Measurements from ENCODE around the gene DPYSL3.

Gene DPYSL3

GRCh38 chr5:147412561-147412960 is 97.3 kb downstream of the DPYSL3 start:
- H3K9ac ChIP-seq (ENCODE audit: low read length), result no peak overlapping the region
- H3K4me3 ChIP-seq (ENCODE audit: low read length), result no peak overlapping the region
- H3K36me3 ChIP-seq (replicated peaks; ENCODE audit: insufficient read depth, low read length), result no peaks in the 10 kb centered on the region
- no peaks in the 10 kb centered on the region for H3K4me1 ChIP-seq (ENCODE audit: low read length)
- H3K9me3 ChIP-seq (replicated peaks; ENCODE audit: insufficient read depth, low read length), result no peaks in the 10 kb centered on the region
- no peak for DNase-seq
- H3K4me2 ChIP-seq (ENCODE audit: low read depth, low read length), result no peak overlapping the region
- H3K27me3 ChIP-seq (replicated peaks; ENCODE audit: insufficient read depth, low read length), result no peaks in the 10 kb centered on the region
- TF ChIP-seq, protein P1, sequence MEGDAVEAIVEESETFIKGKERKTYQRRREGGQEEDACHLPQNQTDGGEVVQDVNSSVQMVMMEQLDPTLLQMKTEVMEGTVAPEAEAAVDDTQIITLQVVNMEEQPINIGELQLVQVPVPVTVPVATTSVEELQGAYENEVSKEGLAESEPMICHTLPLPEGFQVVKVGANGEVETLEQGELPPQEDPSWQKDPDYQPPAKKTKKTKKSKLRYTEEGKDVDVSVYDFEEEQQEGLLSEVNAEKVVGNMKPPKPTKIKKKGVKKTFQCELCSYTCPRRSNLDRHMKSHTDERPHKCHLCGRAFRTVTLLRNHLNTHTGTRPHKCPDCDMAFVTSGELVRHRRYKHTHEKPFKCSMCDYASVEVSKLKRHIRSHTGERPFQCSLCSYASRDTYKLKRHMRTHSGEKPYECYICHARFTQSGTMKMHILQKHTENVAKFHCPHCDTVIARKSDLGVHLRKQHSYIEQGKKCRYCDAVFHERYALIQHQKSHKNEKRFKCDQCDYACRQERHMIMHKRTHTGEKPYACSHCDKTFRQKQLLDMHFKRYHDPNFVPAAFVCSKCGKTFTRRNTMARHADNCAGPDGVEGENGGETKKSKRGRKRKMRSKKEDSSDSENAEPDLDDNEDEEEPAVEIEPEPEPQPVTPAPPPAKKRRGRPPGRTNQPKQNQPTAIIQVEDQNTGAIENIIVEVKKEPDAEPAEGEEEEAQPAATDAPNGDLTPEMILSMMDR (IDR thresholded peaks at IDR 0.05; ENCODE audit: low read length), result no peak
- H3F3A ChIP-seq (ENCODE audit: insufficient read depth, low read length), result no peaks in the 10 kb centered on the region
- H3K27ac ChIP-seq (ENCODE audit: low read length), result no peak overlapping the region
- H2AFZ ChIP-seq (ENCODE audit: low read length), result no peak overlapping the region
- no peaks in the 10 kb centered on the region for H3K79me2 ChIP-seq (ENCODE audit: low read length)
- no peaks in the 10 kb centered on the region for H3K9me2 ChIP-seq (replicated peaks; ENCODE audit: insufficient read depth, low read length)
- no peaks in the 10 kb centered on the region for H4K20me1 ChIP-seq (ENCODE audit: insufficient read depth, low read length)

DNA sequence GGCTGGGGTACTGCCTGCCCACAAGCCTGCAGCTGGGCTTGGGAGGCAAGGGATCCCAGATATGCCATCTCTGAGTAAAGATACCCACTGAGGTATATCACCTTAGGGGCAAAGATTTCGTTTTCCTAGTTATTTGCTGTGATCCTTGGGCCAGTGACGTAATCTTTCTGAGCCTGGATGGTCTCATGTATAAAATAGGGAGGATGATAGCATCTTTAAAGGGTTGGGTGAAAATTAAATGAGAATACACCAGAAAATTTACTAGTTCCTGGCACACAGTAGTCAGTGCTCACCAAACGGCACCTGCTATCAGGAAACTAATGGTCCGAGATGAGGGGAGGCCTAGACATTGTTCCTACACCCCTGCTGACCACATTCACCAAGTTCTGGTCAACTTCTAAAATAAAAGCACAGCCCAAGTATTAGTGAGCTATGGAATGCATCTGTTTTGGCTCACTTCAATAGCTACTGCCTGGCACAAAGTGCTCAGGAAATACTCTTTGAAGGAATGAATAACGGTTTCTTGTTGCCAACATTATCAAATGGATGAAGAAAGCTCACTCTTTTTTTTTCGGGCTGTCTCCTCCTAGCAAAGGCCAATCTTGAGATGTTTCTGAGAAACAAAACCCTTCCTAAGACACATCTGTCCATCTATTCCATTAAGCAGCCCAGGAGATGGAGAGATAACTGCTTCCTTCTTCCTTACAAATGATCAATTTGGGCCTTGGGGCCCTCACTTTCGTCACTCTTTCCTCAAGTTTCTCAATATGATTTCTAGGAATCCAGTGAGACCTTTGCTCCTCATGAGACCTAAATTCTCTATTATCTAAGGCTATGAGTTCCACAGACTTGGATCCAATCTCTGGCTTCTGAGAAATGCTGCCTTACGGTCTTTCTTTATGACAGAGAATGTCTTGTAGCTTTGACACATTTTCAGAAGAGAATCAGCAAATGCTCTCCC is 98.2 kb downstream of the DPYSL3 start:
- Histone ChIP-seq H3K9me3 (replicated peaks; ENCODE audit: insufficient read depth, low read length) (no peaks in the 10 kb centered on the region), H3K79me2 (ENCODE audit: low read length) (no peaks in the 10 kb centered on the region), H3K36me3 (replicated peaks; ENCODE audit: insufficient read depth, low read length) (no peaks in the 10 kb centered on the region), H2AFZ (ENCODE audit: low read length) (no peak overlapping the region), H3K9me2 (replicated peaks; ENCODE audit: insufficient read depth, low read length) (no peaks in the 10 kb centered on the region), H3K27ac (ENCODE audit: low read length) (no peak overlapping the region), H3K4me1 (ENCODE audit: low read length) (no peaks in the 10 kb centered on the region), H3K9ac (ENCODE audit: low read length) (no peak overlapping the region), H3F3A (ENCODE audit: insufficient read depth, low read length) (no peaks in the 10 kb centered on the region), H3K27me3 (replicated peaks; ENCODE audit: insufficient read depth, low read length) (no peaks in the 10 kb centered on the region), H3K4me2 (ENCODE audit: low read depth, low read length) (no peak overlapping the region), H3K4me3 (ENCODE audit: low read length) (no peak overlapping the region), H4K20me1 (ENCODE audit: insufficient read depth, low read length) (no peaks in the 10 kb centered on the region)
- TF ChIP-seq, protein P1 (IDR thresholded peaks at IDR 0.05; ENCODE audit: low read length), result no peak
- no peak for DNase-seq

- H3K36me3 ChIP-seq (replicated peaks; ENCODE audit: insufficient read depth, low read length), result no peaks in the 10 kb centered on the region
- H2AFZ ChIP-seq (ENCODE audit: low read length), result no peak overlapping the region
- no peaks in the 10 kb centered on the region for H3F3A ChIP-seq (ENCODE audit: insufficient read depth, low read length)
- H3K4me1 ChIP-seq (ENCODE audit: low read length), result no peaks in the 10 kb centered on the region
- no peak overlapping the region for H3K4me2 ChIP-seq (ENCODE audit: low read depth, low read length)
- H3K27me3 ChIP-seq (replicated peaks; ENCODE audit: insufficient read depth, low read length), result no peaks in the 10 kb centered on the region
- no peaks in the 10 kb centered on the region for H3K79me2 ChIP-seq (ENCODE audit: low read length)
- no peaks in the 10 kb centered on the region for H3K9me2 ChIP-seq (replicated peaks; ENCODE audit: insufficient read depth, low read length)
- H3K9me3 ChIP-seq (replicated peaks; ENCODE audit: insufficient read depth, low read length), result no peaks in the 10 kb centered on the region
- no peak overlapping the region for H3K27ac ChIP-seq (ENCODE audit: low read length)
- H3K9ac ChIP-seq (ENCODE audit: low read length), result no peak overlapping the region
- DNase-seq, result no peak
- TF ChIP-seq, protein P1 (IDR thresholded peaks at IDR 0.05; ENCODE audit: low read length), result no peak
- TF ChIP-seq EZH2phosphoT487 (IDR thresholded peaks at IDR 0.05; ENCODE audit: low read length) (no peak), EZH2 (optimal IDR thresholded peaks at IDR 0.05; ENCODE audit: low read depth, low read length) (no peak)
- no peaks in the 10 kb centered on the region for H4K20me1 ChIP-seq (ENCODE audit: insufficient read depth, low read length)
- no peak overlapping the region for H3K4me3 ChIP-seq (ENCODE audit: low read length)
Measured at GRCh38 chr5:147410496-147411358, 99.1 kb downstream of the DPYSL3 start.
